AG09319 (cell line): Measurements from ENCODE around the gene UBE3D.

Experiments
- DNase-seq: peaks from one replicate; pipeline ENCODE4 v3.0.0-alpha.2; 2010; ENCODE audit warnings: low read depth; ENCODE audit errors: extremely low read depth
- TF ChIP-seq, protein P1 (sequence below): IDR thresholded peaks from 2 replicates; pipeline ENCODE4 v1.5.1; 2011; ENCODE audit warnings: low read depth, mild to moderate bottlenecking, inconsistent platforms, low read length, moderate library complexity

UBE3D gene

DNA sequence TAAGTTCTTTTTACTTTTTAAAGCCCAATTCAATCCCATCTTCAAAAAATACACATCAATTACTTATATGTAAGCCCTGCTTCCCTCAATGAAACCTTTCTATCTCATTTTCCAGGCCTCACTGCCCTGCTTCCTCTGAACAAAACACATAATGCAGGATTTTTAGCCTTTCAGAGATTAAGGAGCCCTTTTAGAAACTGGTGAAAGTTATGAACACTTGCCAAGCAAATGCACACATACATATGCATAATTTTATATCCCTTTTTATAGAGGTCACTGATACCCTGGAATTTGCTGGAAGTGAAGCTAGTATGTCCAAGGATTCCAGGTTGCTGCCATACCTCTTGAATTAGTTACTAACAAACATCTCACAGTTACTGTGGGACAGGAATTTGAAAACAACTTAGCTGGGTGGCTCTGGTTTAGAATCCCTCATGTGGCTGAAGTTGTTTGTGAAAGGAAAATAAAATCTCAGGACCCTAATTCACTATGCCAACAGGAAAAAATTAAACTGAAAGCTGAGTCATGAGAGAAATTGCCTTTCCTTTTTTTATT, 75.8 kb downstream of the UBE3D start:
- TF ChIP-seq, protein P1, sequence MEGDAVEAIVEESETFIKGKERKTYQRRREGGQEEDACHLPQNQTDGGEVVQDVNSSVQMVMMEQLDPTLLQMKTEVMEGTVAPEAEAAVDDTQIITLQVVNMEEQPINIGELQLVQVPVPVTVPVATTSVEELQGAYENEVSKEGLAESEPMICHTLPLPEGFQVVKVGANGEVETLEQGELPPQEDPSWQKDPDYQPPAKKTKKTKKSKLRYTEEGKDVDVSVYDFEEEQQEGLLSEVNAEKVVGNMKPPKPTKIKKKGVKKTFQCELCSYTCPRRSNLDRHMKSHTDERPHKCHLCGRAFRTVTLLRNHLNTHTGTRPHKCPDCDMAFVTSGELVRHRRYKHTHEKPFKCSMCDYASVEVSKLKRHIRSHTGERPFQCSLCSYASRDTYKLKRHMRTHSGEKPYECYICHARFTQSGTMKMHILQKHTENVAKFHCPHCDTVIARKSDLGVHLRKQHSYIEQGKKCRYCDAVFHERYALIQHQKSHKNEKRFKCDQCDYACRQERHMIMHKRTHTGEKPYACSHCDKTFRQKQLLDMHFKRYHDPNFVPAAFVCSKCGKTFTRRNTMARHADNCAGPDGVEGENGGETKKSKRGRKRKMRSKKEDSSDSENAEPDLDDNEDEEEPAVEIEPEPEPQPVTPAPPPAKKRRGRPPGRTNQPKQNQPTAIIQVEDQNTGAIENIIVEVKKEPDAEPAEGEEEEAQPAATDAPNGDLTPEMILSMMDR: no peak

DNA sequence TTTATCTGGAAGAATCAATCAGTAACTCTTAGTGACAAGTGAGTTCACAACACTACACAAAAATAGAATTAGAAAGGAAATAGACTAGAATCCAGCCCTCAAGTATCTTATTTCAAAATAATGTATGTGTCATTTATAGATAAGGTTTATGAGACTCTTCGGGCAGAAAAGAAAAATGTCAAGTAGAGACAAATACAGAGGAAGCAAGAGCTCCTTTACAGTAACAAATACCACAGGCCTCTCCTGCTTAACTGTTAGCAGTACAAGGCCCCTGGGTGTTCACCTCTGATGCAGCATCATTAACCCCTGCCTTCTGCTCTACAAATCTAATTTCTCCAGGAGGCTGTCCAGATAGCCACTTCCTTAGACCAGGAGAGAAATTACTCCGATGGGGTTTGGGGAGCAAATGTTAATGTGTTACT, 76.7 kb downstream of the UBE3D start:
- no peak for DNase-seq
- TF ChIP-seq, protein P1: no peak

More for the DNA sequence above, 75.8 kb downstream of the UBE3D start:
- no peak for DNase-seq

DNA sequence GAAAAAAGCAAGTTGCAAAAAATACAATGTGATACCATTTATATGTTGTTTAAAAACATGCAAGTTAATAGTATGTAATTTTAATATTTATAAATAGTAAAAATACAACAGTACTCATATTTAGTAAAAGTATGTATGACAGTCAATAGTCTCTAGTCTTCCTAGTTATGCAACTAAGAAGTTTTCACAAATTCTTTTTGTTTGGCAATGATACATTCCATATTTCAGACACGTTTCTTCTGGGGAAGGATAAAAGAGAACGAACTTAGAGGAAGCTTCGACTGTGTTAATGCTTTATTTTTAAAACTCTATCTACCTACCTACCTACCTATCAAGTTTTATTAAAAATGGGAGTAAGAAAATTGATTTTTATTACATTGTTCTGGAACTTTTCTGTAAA, 77.7 kb downstream of the UBE3D start:
- TF ChIP-seq, protein P1: no peak
- DNase-seq: no peak

DNA sequence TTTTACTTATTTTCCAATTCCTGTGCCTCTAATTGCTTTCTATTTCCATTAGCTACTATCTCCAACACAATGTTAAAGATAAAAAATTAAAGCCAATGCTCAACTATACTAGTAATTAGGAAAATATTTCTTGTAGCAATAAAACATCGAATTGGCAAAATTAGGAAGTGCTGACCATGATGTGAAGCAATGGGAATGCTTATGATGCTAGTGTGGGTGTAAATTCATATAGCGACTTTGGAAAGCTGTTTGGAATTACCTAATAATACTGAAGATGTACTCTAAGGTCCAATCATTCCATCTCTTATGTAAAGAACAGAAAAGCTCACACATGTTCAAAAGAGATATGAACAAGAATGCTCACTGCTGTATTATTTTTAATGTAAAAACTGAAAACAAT, 78.2 kb downstream of the UBE3D start:
- TF ChIP-seq, protein P1: no peak
- DNase-seq: no peak

DNA sequence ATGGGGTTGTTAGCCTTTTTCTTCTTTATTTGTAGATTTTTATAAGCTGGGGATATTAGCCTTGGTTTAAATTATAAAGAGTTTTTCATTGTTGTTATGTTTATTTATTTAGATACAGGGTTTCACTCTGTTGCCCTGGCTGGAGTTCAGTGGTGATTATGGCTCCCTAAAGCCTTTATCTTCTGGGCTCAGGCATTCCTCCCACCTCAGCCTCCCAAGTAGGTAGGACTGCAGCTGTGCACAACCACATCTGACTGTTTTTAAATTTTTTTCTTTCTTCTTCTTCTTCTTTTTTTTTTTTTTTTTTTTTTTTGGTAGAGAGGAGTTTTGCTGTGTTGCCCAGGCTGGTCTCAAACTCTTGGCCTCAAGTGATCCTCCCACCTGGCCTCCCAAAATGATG, 80.9 kb downstream of the UBE3D start:
- no peak for DNase-seq
- TF ChIP-seq, protein P1: no peak

DNA sequence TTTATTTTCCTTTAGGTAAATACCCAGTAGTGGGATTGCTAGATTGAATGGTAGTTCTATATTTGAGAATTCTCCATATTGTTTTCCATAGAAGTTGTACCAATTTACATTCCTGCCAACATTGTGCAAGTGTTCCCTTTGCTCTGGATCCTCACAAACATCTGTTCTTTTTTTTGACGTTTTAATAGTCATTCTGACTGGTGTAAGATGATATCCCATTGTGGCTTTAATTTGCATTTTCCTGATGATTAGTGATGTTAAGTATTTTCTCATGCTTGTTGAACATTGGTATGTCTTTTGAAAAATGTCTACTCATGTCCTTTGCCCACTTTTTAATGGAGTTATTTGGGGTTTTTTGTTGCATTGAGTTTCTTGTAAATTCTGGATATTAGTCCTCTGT, 85.6 kb downstream of the UBE3D start:
- TF ChIP-seq, protein P1: no peak
- peak; percentile 70 for DNase-seq

DNA sequence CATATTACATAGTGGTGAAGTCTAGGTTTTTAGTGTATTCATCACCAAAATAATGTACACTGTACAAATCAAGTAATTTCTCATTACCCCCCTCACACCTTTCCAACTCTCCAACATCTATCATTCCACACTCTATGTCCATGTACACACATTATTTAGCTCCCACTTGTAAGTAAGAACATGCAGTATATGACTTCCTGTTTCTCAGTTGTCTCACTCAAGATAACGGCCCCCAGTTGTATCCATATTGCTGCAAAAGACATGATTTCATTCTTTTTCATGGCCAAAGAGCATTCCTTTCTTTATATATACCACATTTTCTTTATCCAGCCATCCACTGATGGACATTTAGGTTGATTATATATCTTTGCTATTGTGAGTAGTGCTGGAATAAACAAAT, 86.0 kb downstream of the UBE3D start:
- DNase-seq: no peak
- TF ChIP-seq, protein P1: no peak
